MG63 (cell line): Measurements from ENCODE around the gene TRABD. TPM values are rescaled to one million over a fixed set of nuclear protein-coding genes. Genes with fewer than 3 reads are reported as not detected.

Source experiments
- total RNA-seq: library from RNA; depleted of rRNA; stranded (reverse); fragments of >200 nt; shearing (Covaris generic); gene quantifications from 2 replicates; pipeline ENCODE4 v1.2.3, GENCODE V29; 2014; ENCODE audit warnings: low replicate concordance; rRNA removed

TRABD gene
- total RNA-seq, 1 experiment from 2014 or later, result 49.9 TPM

Other genes starting within 250 kb of the TRABD start
- 29.3 and 37.1 TPM in 2 replicates for gene PIM3, start 225.1 kb upstream of the TRABD start, total RNA-seq
- gene IL17REL, start 173.1 kb upstream of the TRABD start, total RNA-seq, result not detected in 2 replicates
- not detected in 2 replicates for gene TTLL8, start 127.6 kb upstream of the TRABD start, total RNA-seq
- gene MLC1, start 100.5 kb upstream of the TRABD start, total RNA-seq, result not detected in 2 replicates
- gene MOV10L1, start 95.9 kb upstream of the TRABD start, total RNA-seq, result not detected in 2 replicates
- 0.12 and 0.79 TPM in 2 replicates for gene PANX2, start 15.2 kb upstream of the TRABD start, total RNA-seq
- gene SELENOO, start 15.1 kb downstream of the TRABD start, total RNA-seq, result 6.5 and 13.8 TPM in 2 replicates
- 11.8 and 17.2 TPM in 2 replicates for gene TUBGCP6, start 59.1 kb downstream of the TRABD start, total RNA-seq
- gene HDAC10, start 65.4 kb downstream of the TRABD start, total RNA-seq, result 8.5 and 21.5 TPM in 2 replicates
- gene MAPK12, start 75.8 kb downstream of the TRABD start, total RNA-seq, result 54.4 and 58.0 TPM in 2 replicates
- gene MAPK11, start 84.5 kb downstream of the TRABD start, total RNA-seq, result 15.0 and 27.8 TPM in 2 replicates
- gene PLXNB2, start 121.7 kb downstream of the TRABD start, total RNA-seq, result 65.6 and 80.7 TPM in 2 replicates
- gene DENND6B, start 141.1 kb downstream of the TRABD start, total RNA-seq, result 0.15 and 0.46 TPM in 2 replicates
- 31.0 and 37.4 TPM in 2 replicates for gene PPP6R2, start 157.4 kb downstream of the TRABD start, total RNA-seq